IMR-90 (cell line): ENCODE data around the gene PCED1B. TPM values are rescaled to one million over a fixed set of nuclear protein-coding genes. Genes with fewer than 3 reads are reported as not detected.

Experiments
- ATAC-seq: fragments of 200-7000 bp; cut with Tn5 transposase; 2 replicates; pipeline ENCODE4 v1.9.1; 2020; ENCODE audit warnings: low read depth, mild to moderate bottlenecking, moderate library complexity
- BruUV-seq: library from RNA; stranded (reverse); fragments of 400-500 nt; replicated peaks from 2 replicates; lab custom pipeline; 2021; lab: Mats Ljungman, UMichigan
- CTCF ChIA-PET: fragments of 300-600 bp; formaldehyde crosslinking; extraction: SDS; loops from one replicate; lab custom pipeline; 2021; ENCODE audit warnings: antibody characterized with exemption; lab: Yijun Ruan, JAX
- POLR2A ChIA-PET: fragments of 300-600 bp; sonication (Branson Sonifier 250); formaldehyde crosslinking; loops from one replicate; lab custom pipeline; 2022; ENCODE audit warnings: antibody characterized with exemption; ENCODE audit not compliant: unreplicated experiment; lab: Charles Lee
- DNase-seq: peaks from one replicate; pipeline ENCODE4 v3.0.0; 2013
- H2AFZ ChIP-seq: replicated peaks from 2 replicates; pipeline ENCODE3; 2013; ENCODE audit warnings: low read length, mild to moderate bottlenecking; ENCODE audit not compliant: poor library complexity
- H2AK5ac ChIP-seq: 2 replicates; pipeline ENCODE4 v1.6.1; 2013; ENCODE audit warnings: low read depth, low read length, inconsistent platforms
- H2AK9ac ChIP-seq: replicated peaks from 2 replicates; pipeline ENCODE3; 2013; ENCODE audit warnings: mild to moderate bottlenecking, low read depth, low read length, moderate library complexity; ENCODE audit not compliant: poor library complexity
- H2BK120ac ChIP-seq: 2 replicates; pipeline ENCODE4 v1.6.1; 2013; ENCODE audit warnings: low read depth, low read length, inconsistent platforms
- H2BK15ac ChIP-seq: 3 replicates; pipeline ENCODE4 v1.6.1; 2013; ENCODE audit warnings: low read depth, low read length, inconsistent platforms
- H2BK20ac ChIP-seq: 2 replicates; pipeline ENCODE4 v1.6.1; 2013; ENCODE audit warnings: low read depth, mild to moderate bottlenecking, inconsistent platforms, low read length, moderate library complexity
- H2BK5ac ChIP-seq: 2 replicates; pipeline ENCODE4 v1.6.1; 2013; ENCODE audit warnings: mild to moderate bottlenecking, low read depth, low read length, inconsistent platforms; ENCODE audit not compliant: poor library complexity, severe bottlenecking
- H3K14ac ChIP-seq: replicated peaks from 2 replicates; pipeline ENCODE4 v1.6.1; 2013; ENCODE audit warnings: low read depth, low read length, inconsistent platforms
- H3K18ac ChIP-seq: 2 replicates; pipeline ENCODE4 v1.6.1; 2013; ENCODE audit warnings: low read depth, low read length, control low read depth
- H3K23ac ChIP-seq: 2 replicates; pipeline ENCODE4 v1.6.1; 2013; ENCODE audit warnings: low read depth, low read length, inconsistent platforms
- H3K27ac ChIP-seq: 2 replicates; pipeline ENCODE4 v1.5.1; 2013; ENCODE audit warnings: mild to moderate bottlenecking, control low read depth, low read length; ENCODE audit not compliant: insufficient read depth
- H3K27me3 ChIP-seq: 2 replicates; pipeline ENCODE4 v1.6.1; 2013; ENCODE audit warnings: low read length; ENCODE audit not compliant: control insufficient read depth, insufficient read depth
- H3K36me3 ChIP-seq: 2 replicates; pipeline ENCODE4 v1.6.1; 2013; ENCODE audit warnings: low read length, mixed read lengths; ENCODE audit not compliant: control insufficient read depth, insufficient read depth
- H3K4ac ChIP-seq: 2 replicates; pipeline ENCODE4 v1.6.1; 2013; ENCODE audit warnings: low read depth, low read length, inconsistent platforms
- H3K4me1 ChIP-seq: 2 replicates; pipeline ENCODE4 v1.6.1; 2013; ENCODE audit warnings: low read length, mixed read lengths; ENCODE audit not compliant: control insufficient read depth, insufficient read depth
- H3K4me2 ChIP-seq: 2 replicates; pipeline ENCODE4 v1.6.1; 2013; ENCODE audit warnings: low read depth, mild to moderate bottlenecking, control low read depth, low read length, moderate library complexity
- H3K4me3 ChIP-seq: 2 replicates; pipeline ENCODE4 v1.5.1; 2013; ENCODE audit warnings: low read depth, mild to moderate bottlenecking, control low read depth, low read length, moderate library complexity; ENCODE audit not compliant: insufficient read depth
- H3K56ac ChIP-seq: 2 replicates; pipeline ENCODE4 v1.6.1; 2013; ENCODE audit warnings: low read length, inconsistent platforms; ENCODE audit not compliant: insufficient read depth; ENCODE audit errors: extremely low read depth
- H3K79me1 ChIP-seq, 2 experiments: 2 replicates each; pipeline ENCODE4 v1.6.1; 2013; ENCODE audit warnings: low read length in 2 of 2, inconsistent platforms in 1 of 2, low read depth in 1 of 2
- H3K9ac ChIP-seq: 2 replicates; pipeline ENCODE4 v1.6.1; 2013; ENCODE audit warnings: low read depth, low read length, control low read depth
- H3K9me1 ChIP-seq: 2 replicates; pipeline ENCODE4 v1.6.1; 2013; ENCODE audit warnings: low read length, inconsistent platforms; ENCODE audit not compliant: insufficient read depth
- H3K9me3 ChIP-seq: 2 replicates; pipeline ENCODE4 v1.6.1; 2013; ENCODE audit warnings: low read length; ENCODE audit not compliant: control insufficient read depth, insufficient read depth
- H4K20me1 ChIP-seq: 2 replicates; pipeline ENCODE4 v1.6.1; 2013; ENCODE audit warnings: low read length, inconsistent platforms; ENCODE audit not compliant: insufficient read depth
- H4K5ac ChIP-seq: 2 replicates; pipeline ENCODE4 v1.6.1; 2013; ENCODE audit warnings: mild to moderate bottlenecking, low read depth, low read length, control low read depth
- H4K8ac ChIP-seq, 2 experiments: 2 replicates each; pipeline ENCODE4 v1.6.1; 2013; ENCODE audit warnings: low read depth in 2 of 2, low read length in 2 of 2, control low read depth in 1 of 2, inconsistent platforms in 1 of 2
- H4K91ac ChIP-seq: 2 replicates; pipeline ENCODE4 v1.6.1; 2013; ENCODE audit warnings: low read depth, low read length, inconsistent platforms; ENCODE audit not compliant: insufficient read depth
- BHLHE40 ChIP-seq: fragments of 150-350 bp; IDR thresholded peaks from 2 replicates; pipeline ENCODE4 v1.6.1; 2016; ENCODE audit warnings: mild to moderate bottlenecking, low read depth, low read length
- CEBPB ChIP-seq: IDR thresholded peaks from 2 replicates; pipeline ENCODE4 v1.6.1; 2012; ENCODE audit warnings: low read depth, low read length, improper control_type of control experiment
- CHD1 ChIP-seq: IDR thresholded peaks from 2 replicates; pipeline ENCODE4 v1.6.1; 2012; ENCODE audit warnings: low read depth, low read length, improper control_type of control experiment
- ELK1 ChIP-seq: fragments of 150-350 bp; IDR thresholded peaks from 2 replicates; pipeline ENCODE4 v1.6.1; 2016; ENCODE audit warnings: low read depth, mild to moderate bottlenecking, low read length, moderate library complexity, borderline replicate concordance
- FOS ChIP-seq: fragments of 150-350 bp; IDR thresholded peaks from 2 replicates; pipeline ENCODE4 v1.6.1; 2016; ENCODE audit warnings: low read depth, low read length
- MAFK ChIP-seq: IDR thresholded peaks from 2 replicates; pipeline ENCODE4 v1.6.1; 2012; ENCODE audit warnings: low read depth, low read length, improper control_type of control experiment
- MAZ ChIP-seq: IDR thresholded peaks from 2 replicates; pipeline ENCODE4 v1.6.1; 2012; ENCODE audit warnings: low read depth, mild to moderate bottlenecking, low read length, improper control_type of control experiment, moderate library complexity, borderline replicate concordance
- MXI1 ChIP-seq: IDR thresholded peaks from 2 replicates; pipeline ENCODE4 v1.6.1; 2012; ENCODE audit warnings: low read depth, mild to moderate bottlenecking, low read length, moderate library complexity, borderline replicate concordance
- NFE2L2 ChIP-seq: fragments of 150-350 bp; IDR thresholded peaks from 2 replicates; pipeline ENCODE4 v1.6.1; 2016; ENCODE audit warnings: low read depth, mild to moderate bottlenecking, low read length
- POLR2A ChIP-seq: IDR thresholded peaks from 2 replicates; pipeline ENCODE4 v1.6.1; 2012; ENCODE audit warnings: mild to moderate bottlenecking, low read depth, low read length
- RAD21 ChIP-seq: IDR thresholded peaks from 2 replicates; pipeline ENCODE4 v1.6.1; 2012; ENCODE audit warnings: low read length, improper control_type of control experiment
- RCOR1 ChIP-seq: IDR thresholded peaks from 2 replicates; pipeline ENCODE4 v1.6.1; 2012; ENCODE audit warnings: mild to moderate bottlenecking, low read length, improper control_type of control experiment; ENCODE audit not compliant: insufficient replicate concordance
- RFX5 ChIP-seq: IDR thresholded peaks from 2 replicates; pipeline ENCODE4 v1.8.0; 2012; ENCODE audit warnings: low read depth, mild to moderate bottlenecking, low read length, moderate library complexity
- SMC3 ChIP-seq: fragments of 150-350 bp; IDR thresholded peaks from 2 replicates; pipeline ENCODE4 v1.6.1; 2016; ENCODE audit warnings: low read depth, mild to moderate bottlenecking, antibody characterized with exemption, low read length, moderate library complexity
- WGBS, 2 experiments: methylation state at CpG; one replicate each; pipeline versions ENCODE4 v1.1.5 to v1.1.7; 2013; ENCODE audit warnings: missing lambda C conversion rate in 2 of 2; ENCODE audit not compliant: insufficient read length in 1 of 2; ENCODE audit errors: extremely low coverage in 2 of 2; 5-methylcytosine and 5-hydroxymethylcytosine counted together
- dilution Hi-C: fragments of 300-500 bp; cut with HindIII; formaldehyde crosslinking; loops from one replicate; pipeline ENCODE4 v1.14.3; 2018; ENCODE audit warnings: low sequenced_read_pairs; ENCODE audit not compliant: unreplicated experiment
- in situ Hi-C: fragments of 300-500 bp; cut with MboI; formaldehyde crosslinking; loops from 3 replicates; pipeline ENCODE4 v1.14.3; 2019; ENCODE audit warnings: low sequenced_read_pairs, inconsistent platforms, mixed read lengths
- intact Hi-C: fragments of 100-400 bp; cut with micrococcal nuclease; formaldehyde crosslinking; loops from 2 replicates; pipeline ENCODE4 v1.10.0; 2022
- polyA plus RNA-seq, 3 experiments: library from polyadenylated mRNA; depleted of rRNA; stranded (reverse); fragments of >200 nt; gene quantifications; 2 replicates each; pipeline ENCODE4 v1.2.3, GENCODE V29; 2012; ENCODE audit warnings: low replicate concordance in 1 of 3
- total RNA-seq: library from RNA; depleted of rRNA; stranded (reverse); fragments of >200 nt; gene quantifications from 2 replicates; pipeline ENCODE4 v1.2.3, GENCODE V29; 2012
- TF ChIP-seq, protein P1 (sequence below): fragments of 150-350 bp; IDR thresholded peaks from 2 replicates; pipeline ENCODE4 v1.6.1; 2017; ENCODE audit warnings: mild to moderate bottlenecking, antibody characterized with exemption, low read length, low read depth
- TF ChIP-seq, protein P2 (sequence below): conservative IDR thresholded peaks from 2 replicates; pipeline ENCODE4 v1.5.1; 2012; ENCODE audit warnings: mild to moderate bottlenecking, low read depth, low read length, improper control_type of control experiment

PCED1B gene
- total and polyA plus RNA-seq, 2 of the 4 experiments (the other 2 are of a cell fraction): 0.36 to 2.6 TPM

GRCh38 chr12:47190905-47191304 is 111.5 kb downstream of the PCED1B start:
- Histone ChIP-seq H2AFZ (no peak overlapping the region), H3K9me1 (peaks cover 8% of the 10 kb centered on the region), H3K27me3 (no peaks in the 10 kb centered on the region), H2AK5ac (no peak overlapping the region), H4K20me1 (no peaks in the 10 kb centered on the region), H3K14ac (peak overlapping the region; percentile 27; the same call in 1 of the 2 replicates), H2AK9ac (no peak overlapping the region), H4K5ac (no peak overlapping the region; the same call in 1 of the 2 replicates), H3K36me3 (no peaks in the 10 kb centered on the region), H3K4me2 (no peak overlapping the region), H3K18ac (no peak overlapping the region), H3K4me1 (peaks cover 16% of the 10 kb centered on the region), H4K8ac (no peak overlapping the region), H3K23ac (no peak overlapping the region), H3K9ac (no peak overlapping the region), H4K91ac (no peak overlapping the region), H2BK15ac (no peak overlapping the region), H3K56ac (no peak overlapping the region), H3K4ac (peak overlapping the region; percentile 6; the same call in 1 of the 2 replicates), H3K27ac (no peak overlapping the region), H2BK20ac (no peak overlapping the region), H2BK120ac (no peak overlapping the region), H3K4me3 (no peak overlapping the region), H2BK5ac (peak overlapping the region; percentile 7), H3K9me3 (no peaks in the 10 kb centered on the region), H3K79me1 (peaks cover 0 to 6% of the 10 kb centered on the region in 2 experiments; a peak in 1 of 4 replicates)
- in situ Hi-C loops (no loop called here), intact Hi-C loops (no loop called here), dilution Hi-C loops (no loop called here)
- WGBS, 2 experiments: 80% methylated on average over 1 of the region's 3 CpGs; no CpG with 5 or more reads in 1 of the 2 experiments
- no TSS peak for BruUV-seq
- no peak for TF ChIP-seq FOS
- no peak for TF ChIP-seq RAD21
- TF ChIP-seq CEBPB: no peak
- no peak for TF ChIP-seq CHD1
- no peak for TF ChIP-seq SMC3
- TF ChIP-seq BHLHE40: no peak
- TF ChIP-seq NFE2L2: no peak
- no peak for TF ChIP-seq ELK1
- TF ChIP-seq POLR2A: no peak
- TF ChIP-seq, protein P1, sequence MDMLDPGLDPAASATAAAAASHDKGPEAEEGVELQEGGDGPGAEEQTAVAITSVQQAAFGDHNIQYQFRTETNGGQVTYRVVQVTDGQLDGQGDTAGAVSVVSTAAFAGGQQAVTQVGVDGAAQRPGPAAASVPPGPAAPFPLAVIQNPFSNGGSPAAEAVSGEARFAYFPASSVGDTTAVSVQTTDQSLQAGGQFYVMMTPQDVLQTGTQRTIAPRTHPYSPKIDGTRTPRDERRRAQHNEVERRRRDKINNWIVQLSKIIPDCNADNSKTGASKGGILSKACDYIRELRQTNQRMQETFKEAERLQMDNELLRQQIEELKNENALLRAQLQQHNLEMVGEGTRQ: no peak
- TF ChIP-seq RFX5: no peak
- no peak for TF ChIP-seq MAZ
- no peak for TF ChIP-seq MXI1
- TF ChIP-seq, protein P2, sequence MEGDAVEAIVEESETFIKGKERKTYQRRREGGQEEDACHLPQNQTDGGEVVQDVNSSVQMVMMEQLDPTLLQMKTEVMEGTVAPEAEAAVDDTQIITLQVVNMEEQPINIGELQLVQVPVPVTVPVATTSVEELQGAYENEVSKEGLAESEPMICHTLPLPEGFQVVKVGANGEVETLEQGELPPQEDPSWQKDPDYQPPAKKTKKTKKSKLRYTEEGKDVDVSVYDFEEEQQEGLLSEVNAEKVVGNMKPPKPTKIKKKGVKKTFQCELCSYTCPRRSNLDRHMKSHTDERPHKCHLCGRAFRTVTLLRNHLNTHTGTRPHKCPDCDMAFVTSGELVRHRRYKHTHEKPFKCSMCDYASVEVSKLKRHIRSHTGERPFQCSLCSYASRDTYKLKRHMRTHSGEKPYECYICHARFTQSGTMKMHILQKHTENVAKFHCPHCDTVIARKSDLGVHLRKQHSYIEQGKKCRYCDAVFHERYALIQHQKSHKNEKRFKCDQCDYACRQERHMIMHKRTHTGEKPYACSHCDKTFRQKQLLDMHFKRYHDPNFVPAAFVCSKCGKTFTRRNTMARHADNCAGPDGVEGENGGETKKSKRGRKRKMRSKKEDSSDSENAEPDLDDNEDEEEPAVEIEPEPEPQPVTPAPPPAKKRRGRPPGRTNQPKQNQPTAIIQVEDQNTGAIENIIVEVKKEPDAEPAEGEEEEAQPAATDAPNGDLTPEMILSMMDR: no peak
- TF ChIP-seq MAFK: no peak
- TF ChIP-seq RCOR1: no peak
- no peak for DNase-seq
- no peak for ATAC-seq
- ChIA-PET CTCF (interaction anchor here (1.2 to 1.3 kb wide), 2 partner anchors 11 to 17 kb away, joined by 3 to 5 read pairs; no protein-coding TSS in a partner anchor), POLR2A (no interaction called here)
